Posterior vena cava (tissue), 2 donors: Measurements from ENCODE around the gene DNM1L. TPM values are rescaled to one million over a fixed set of nuclear protein-coding genes. Genes with fewer than 3 reads are reported as not detected.

Source experiments
- DNase-seq: peaks from one replicate; pipeline ENCODE4 v3.0.0-alpha.2; 2020; ENCODE audit warnings: low spot score
- intact Hi-C, 2 donors: fragments of 100-400 bp; cut with DNase I; formaldehyde crosslinking; loops; one replicate each; pipeline versions ENCODE4 v1.14.1 to v1.14.2; 2022 to 2023
- total RNA-seq, 2 donors: library from RNA; stranded (reverse); fragmentation: NEBNext Ultra II Directional; extraction: Animal tissue kit (Norgen Biotek cat#: 25700); gene quantifications; one replicate each; pipeline ENCODE4 v1.2.1, GENCODE V29; 2021
- donor health status: DM: yes; HTN: yes; CAD: no.
- donor health status: DM: yes; HTN: yes; CAD: no.

Gene DNM1L
- total RNA-seq, 2 donors from 2014 or later: 84.5 to 93.2 TPM

DNA sequence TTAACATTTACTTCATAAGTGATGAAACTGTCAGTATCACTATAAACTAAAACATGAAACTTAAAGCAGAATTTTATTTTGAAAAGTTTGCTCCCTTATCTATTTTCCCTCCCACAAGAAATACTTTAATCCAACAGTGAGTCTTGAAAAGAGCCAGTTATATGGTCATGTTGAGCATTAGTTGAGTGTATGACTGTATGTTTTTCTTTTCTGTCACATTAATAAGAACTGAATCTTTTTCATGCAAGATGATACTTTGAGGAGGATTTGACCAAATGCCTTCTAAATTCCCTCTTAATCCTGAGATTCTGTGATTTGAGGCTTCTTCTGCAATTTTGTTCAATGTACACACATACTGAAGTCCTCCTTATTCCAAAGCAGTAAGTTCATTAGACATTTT is 110.3 kb downstream of the DNM1L start:
- DNase-seq: no peak
- intact Hi-C loops: no loop called here

DNA sequence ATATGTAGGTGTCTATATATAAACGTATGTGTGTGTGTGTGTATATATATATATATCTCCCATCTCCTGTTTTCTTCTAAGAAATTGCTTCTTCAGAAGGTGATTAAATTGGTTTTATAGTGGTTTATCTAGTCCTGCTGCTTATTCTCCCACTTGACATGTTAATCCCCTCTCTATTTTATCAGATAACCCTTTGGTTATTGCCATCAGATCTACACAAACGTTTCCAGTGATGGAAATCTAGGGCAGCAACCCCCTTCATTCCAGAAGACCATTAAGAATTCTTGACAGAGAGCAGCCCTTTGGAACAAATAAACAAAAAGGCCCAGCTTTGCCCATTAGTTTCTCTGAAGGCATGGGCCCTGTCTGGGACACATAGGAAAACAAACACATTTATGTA is 110.8 kb downstream of the DNM1L start:
- intact Hi-C loops: no loop called here
- no peak for DNase-seq

DNA sequence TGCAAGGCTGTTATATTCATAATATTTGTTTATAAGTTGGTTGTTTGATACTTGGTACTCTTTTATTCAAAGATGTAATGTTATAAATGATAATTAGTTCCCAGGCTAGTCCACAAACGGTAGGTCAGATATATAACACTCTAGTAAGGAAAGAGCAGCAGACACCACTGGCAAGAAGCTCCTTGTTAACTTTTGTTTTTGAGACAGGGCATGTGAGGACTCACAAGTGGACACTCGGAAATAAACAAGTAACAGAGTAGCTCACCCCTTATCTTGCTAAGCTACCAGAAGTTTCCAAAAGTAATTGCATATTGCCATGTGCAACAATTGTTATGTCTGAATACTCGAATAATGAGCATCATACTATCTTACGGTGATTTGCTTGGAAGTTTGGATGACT is 115.2 kb downstream of the DNM1L start:
- intact Hi-C loops: no loop called here
- no peak for DNase-seq

Other genes starting within 250 kb of the DNM1L start
- 10 to 100 TPM in 1 of 2 donors, 1 to 10 TPM in 1; 9.2 to 10.3 TPM for gene YARS2, start 76.6 kb downstream of the DNM1L start, total RNA-seq
- 1 to 10 TPM in 1 of 2 donors, under 1 TPM in 1; 0.38 to 3.6 TPM for gene PKP2, start 217.5 kb downstream of the DNM1L start, total RNA-seq